ENCODE results near the gene TTC28.

The TTC28 gene

GRCh38 chr22:28462041-28462440 is 217.6 kb downstream of the TTC28 start:
- no peaks in the 10 kb centered on the region for H3K4me1 Mint-ChIP-seq
- DNase-seq (no peak), ATAC-seq (replicated peaks) (no peak)
- H3K27ac Mint-ChIP-seq = no peak overlapping the region
- no peaks in the 10 kb centered on the region for H3K27me3 Mint-ChIP-seq
- no peaks in the 10 kb centered on the region for H3K9me3 Mint-ChIP-seq
- H3K4me3 Mint-ChIP-seq = no peak overlapping the region
- H3K36me3 Mint-ChIP-seq = no peaks in the 10 kb centered on the region

- Mint-ChIP-seq H3K27me3 (no peaks in the 10 kb centered on the region), H3K27ac (no peak overlapping the region), H3K4me1 (no peaks in the 10 kb centered on the region), H3K36me3 (peaks cover 0 to 2% of the 10 kb centered on the region in 2 donors), H3K4me3 (no peak overlapping the region), H3K9me3 (no peaks in the 10 kb centered on the region)
- DNase-seq (no peak), ATAC-seq (replicated peaks) (no peak)
These were observed 225.1 kb downstream of the TTC28 start for GRCh38 chr22:28454431-28455064.

DNA sequence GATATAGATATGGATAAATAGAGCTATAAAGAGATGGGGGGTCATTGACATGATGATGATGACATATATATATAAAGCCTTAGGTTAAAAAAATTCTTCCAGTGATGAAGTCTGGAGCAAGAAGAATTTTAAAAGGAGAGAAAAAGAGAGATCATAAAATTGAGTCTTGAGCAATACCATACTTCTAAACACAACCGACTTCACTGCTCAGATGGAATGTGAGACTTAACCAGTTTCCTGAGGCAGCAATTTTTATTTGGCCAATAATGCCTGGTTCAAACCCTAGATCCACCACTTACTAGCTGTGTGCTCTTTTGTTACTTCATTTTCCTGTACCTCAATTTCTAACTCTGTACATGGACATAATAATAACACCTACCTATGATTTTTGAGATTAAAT is 229.5 kb downstream of the TTC28 start:
- Mint-ChIP-seq H3K4me1 (no peaks in the 10 kb centered on the region), H3K27ac (no peak overlapping the region), H3K27me3 (peaks cover 8 to 9% of the 10 kb centered on the region in 2 donors), H3K36me3 (peaks cover 0 to 2% of the 10 kb centered on the region in 2 donors), H3K4me3 (no peak overlapping the region), H3K9me3 (no peaks in the 10 kb centered on the region)
- ATAC-seq (replicated peaks) (no peak), DNase-seq (no peak)

DNA sequence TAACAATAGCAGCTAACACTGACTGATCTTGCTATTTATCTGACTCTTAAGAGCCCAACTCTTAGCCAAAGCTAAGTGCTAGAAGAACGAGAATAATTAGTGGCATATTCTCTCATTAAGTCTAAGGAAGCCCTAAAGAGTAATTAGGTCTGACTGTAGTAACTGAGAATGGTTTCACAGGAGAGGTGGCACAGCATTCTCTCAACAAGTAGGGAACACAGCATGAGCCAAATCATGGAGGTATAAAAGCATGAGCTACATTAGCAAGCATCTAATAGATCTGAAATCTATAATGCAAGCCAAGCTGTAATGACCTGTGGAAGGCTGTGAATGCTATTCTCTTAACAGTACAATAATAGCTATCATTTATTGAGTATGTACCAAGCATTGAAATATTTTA is 230.6 kb downstream of the TTC28 start:
- Mint-ChIP-seq H3K27ac (no peak overlapping the region), H3K36me3 (peaks cover 0 to 2% of the 10 kb centered on the region in 2 donors), H3K4me1 (no peaks in the 10 kb centered on the region), H3K27me3 (peaks cover 12 to 14% of the 10 kb centered on the region in 2 donors), H3K9me3 (no peaks in the 10 kb centered on the region), H3K4me3 (no peak overlapping the region)
- no peak for ATAC-seq (replicated peaks)
- DNase-seq = no peak

- Mint-ChIP-seq H3K36me3 (peaks cover 0 to 2% of the 10 kb centered on the region in 2 donors), H3K9me3 (no peaks in the 10 kb centered on the region), H3K27ac (no peak overlapping the region), H3K4me3 (no peak overlapping the region), H3K4me1 (peaks cover under 1% of the 10 kb centered on the region in 2 donors), H3K27me3 (peaks cover 13 to 15% of the 10 kb centered on the region in 2 donors)
- DNase-seq = no peak
- no peak for ATAC-seq (replicated peaks)
These were observed 231.0 kb downstream of the TTC28 start for GRCh38 chr22:28448625-28449024.

GRCh38 chr22:28444659-28445058 is 235.0 kb downstream of the TTC28 start:
- Mint-ChIP-seq H3K36me3 (no peaks in the 10 kb centered on the region), H3K4me3 (no peak overlapping the region), H3K4me1 (peaks cover 11 to 19% of the 10 kb centered on the region in 2 donors), H3K27ac (no peak overlapping the region), H3K27me3 (peaks cover 26 to 32% of the 10 kb centered on the region in 2 donors), H3K9me3 (no peaks in the 10 kb centered on the region)
- DNase-seq = no peak
- no peak for ATAC-seq (replicated peaks)

GRCh38 chr22:28443526-28443876 is 236.1 kb downstream of the TTC28 start:
- H3K4me1 Mint-ChIP-seq = peaks cover 11 to 19% of the 10 kb centered on the region in 2 donors
- peak overlapping the region; percentile 58 to 84 for H3K4me3 Mint-ChIP-seq
- no peaks in the 10 kb centered on the region for H3K36me3 Mint-ChIP-seq
- DNase-seq (no peak), ATAC-seq (replicated peaks) (peak in 1 of 2 donors; percentile 33)
- no peak overlapping the region for H3K27ac Mint-ChIP-seq
- no peaks in the 10 kb centered on the region for H3K9me3 Mint-ChIP-seq
- H3K27me3 Mint-ChIP-seq = peaks cover 26 to 32% of the 10 kb centered on the region in 2 donors

GRCh38 chr22:28442711-28443525 is 236.7 kb downstream of the TTC28 start:
- H3K4me1 Mint-ChIP-seq = peaks cover 11 to 19% of the 10 kb centered on the region in 2 donors
- H3K27ac Mint-ChIP-seq = no peak overlapping the region
- H3K4me3 Mint-ChIP-seq = peak overlapping the region; percentile 83 to 84
- no peaks in the 10 kb centered on the region for H3K36me3 Mint-ChIP-seq
- DNase-seq (no peak), ATAC-seq (replicated peaks) (peak; percentile 36 to 60)
- no peaks in the 10 kb centered on the region for H3K9me3 Mint-ChIP-seq
- peaks cover 26 to 32% of the 10 kb centered on the region in 2 donors for H3K27me3 Mint-ChIP-seq

DNA sequence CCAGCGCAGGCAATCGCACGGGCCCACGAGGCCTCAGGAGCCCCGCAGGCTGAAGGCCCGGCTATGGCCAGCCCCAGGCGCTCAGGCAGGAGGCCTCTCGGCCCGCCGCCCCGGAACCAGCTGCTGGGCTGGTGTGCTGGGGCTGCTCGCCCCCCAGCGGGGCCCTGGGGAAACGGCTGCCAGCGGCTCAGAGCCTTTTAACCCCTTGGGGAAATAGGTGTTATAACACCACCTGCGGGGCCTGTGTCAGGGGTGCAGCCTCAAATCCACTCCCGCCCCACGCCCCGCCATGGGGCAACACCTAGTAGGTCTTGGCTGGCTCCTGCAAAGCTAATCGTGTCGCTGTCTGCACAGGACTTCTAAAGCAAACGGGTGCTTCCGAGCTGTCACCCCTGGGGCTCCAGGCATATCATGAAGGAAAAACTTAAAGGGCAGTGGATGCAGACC is 237.4 kb downstream of the TTC28 start:
- Mint-ChIP-seq H3K27me3 (peaks cover 26 to 32% of the 10 kb centered on the region in 2 donors), H3K4me1 (peaks cover 11 to 19% of the 10 kb centered on the region in 2 donors), H3K27ac (peak overlapping the region; percentile 56), H3K36me3 (no peaks in the 10 kb centered on the region), H3K4me3 (peak overlapping the region; percentile 83 to 84), H3K9me3 (no peaks in the 10 kb centered on the region)
- DNase-seq (peak; percentile 65), ATAC-seq (replicated peaks) (peak; percentile 94)

- H3K4me3 Mint-ChIP-seq = peak overlapping the region; percentile 83 to 84
- no peak for DNase-seq
These were observed 237.8 kb downstream of the TTC28 start for GRCh38 chr22:28441720-28442263.

GRCh38 chr22:28440592-28441390 is 238.8 kb downstream of the TTC28 start:
- no peak overlapping the region for H3K27ac Mint-ChIP-seq
- H3K4me1 Mint-ChIP-seq = peaks cover 11 to 19% of the 10 kb centered on the region in 2 donors
- peaks cover 22 to 30% of the 10 kb centered on the region in 2 donors for H3K27me3 Mint-ChIP-seq
- DNase-seq = no peak
- no peak for ATAC-seq (replicated peaks)
- no peaks in the 10 kb centered on the region for H3K36me3 Mint-ChIP-seq
- no peaks in the 10 kb centered on the region for H3K9me3 Mint-ChIP-seq
- no peak overlapping the region for H3K4me3 Mint-ChIP-seq

More at GRCh38 chr22:28441720-28442263, 237.8 kb downstream of the TTC28 start:
- Mint-ChIP-seq H3K9me3 (no peaks in the 10 kb centered on the region), H3K36me3 (no peaks in the 10 kb centered on the region), H3K27me3 (peaks cover 26 to 32% of the 10 kb centered on the region in 2 donors), H3K27ac (no peak overlapping the region), H3K4me1 (peaks cover 11 to 19% of the 10 kb centered on the region in 2 donors)
- ATAC-seq (replicated peaks) = no peak

DNA sequence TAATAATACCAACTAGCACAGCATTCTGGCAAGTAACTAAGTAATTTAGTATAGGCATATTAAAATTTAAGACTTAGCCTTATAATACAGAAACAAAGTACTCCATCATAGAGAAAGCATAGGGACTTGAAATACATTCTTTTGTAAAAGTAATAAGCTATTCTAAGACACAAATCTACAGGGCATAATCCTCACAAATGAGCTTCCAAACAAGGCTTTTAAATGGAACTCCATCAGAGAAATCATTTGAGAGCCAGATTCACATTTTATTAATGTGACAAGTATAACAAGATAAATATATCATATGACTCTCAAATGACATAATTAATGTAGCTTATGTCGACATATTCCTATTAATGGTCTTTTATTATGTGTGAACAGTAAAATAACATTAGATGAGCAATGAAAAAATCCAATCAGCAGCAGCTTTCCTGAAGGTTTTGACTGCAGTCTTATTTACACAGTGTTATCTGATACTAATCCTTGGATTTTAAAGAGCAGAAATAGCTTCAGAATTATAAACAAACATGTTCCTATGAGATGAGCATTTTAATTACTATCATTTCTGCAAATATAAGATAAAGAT is 241.4 kb downstream of the TTC28 start:
- Mint-ChIP-seq H3K27ac (no peak overlapping the region), H3K9me3 (no peaks in the 10 kb centered on the region), H3K4me3 (no peak overlapping the region), H3K27me3 (peaks cover 10 to 13% of the 10 kb centered on the region in 2 donors), H3K4me1 (peaks cover 7 to 15% of the 10 kb centered on the region in 2 donors), H3K36me3 (no peaks in the 10 kb centered on the region)
- DNase-seq = no peak
- ATAC-seq (replicated peaks) = no peak

DNA sequence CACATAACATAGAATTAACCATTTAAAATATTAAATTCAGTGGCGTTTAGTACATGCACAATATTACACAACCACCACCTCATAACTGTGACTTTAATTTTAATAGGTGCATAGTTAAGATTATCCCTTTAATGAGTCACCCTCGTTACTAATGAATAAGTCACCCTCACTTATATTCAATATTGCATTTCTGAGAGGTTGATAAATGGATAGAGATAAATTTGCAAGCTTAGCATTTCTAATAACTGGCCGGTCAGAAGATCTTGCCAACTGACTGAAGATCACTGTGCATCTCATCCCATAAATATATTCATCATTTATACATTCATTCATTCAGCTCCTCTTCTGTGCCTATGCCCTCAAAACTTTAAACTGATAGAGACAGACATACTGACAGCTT is 243.7 kb downstream of the TTC28 start:
- Mint-ChIP-seq H3K4me1 (no peaks in the 10 kb centered on the region), H3K4me3 (no peak overlapping the region), H3K9me3 (no peaks in the 10 kb centered on the region), H3K27me3 (peaks cover 0 to 5% of the 10 kb centered on the region in 2 donors), H3K27ac (no peak overlapping the region), H3K36me3 (no peaks in the 10 kb centered on the region)
- DNase-seq = no peak
- ATAC-seq (replicated peaks) = no peak

Measured in stimulated activated naive B cell treated with anti-CD40 and anti-IgM and Interleukin-4, amounts not matched to agents 10 μg/mL and 1 μg/mL and 100 μg/mL, for 72 hours (primary cell).